Ovary (tissue), 3 donors: Measurements from ENCODE around the gene CELF2.

Source experiments
- CTCF ChIP-seq, 3 donors: fragments of 450-650 bp in 2 of 3; fragments of 200-600 bp in 1 of 3; IDR thresholded peaks; one replicate each; pipeline versions ENCODE4 v1.5.1 to v1.8.0; 2016 to 2022; ENCODE audit warnings: antibody characterized with exemption in 3 of 3, mild to moderate bottlenecking in 1 of 3
- POLR2A ChIP-seq: fragments of 450-650 bp; IDR thresholded peaks from one replicate; pipeline ENCODE4 v1.6.1; 2017; ENCODE audit warnings: antibody characterized with exemption, mild to moderate bottlenecking, moderate library complexity
- donor health status: DM: no; HTN: no; CAD: no.

DNA sequence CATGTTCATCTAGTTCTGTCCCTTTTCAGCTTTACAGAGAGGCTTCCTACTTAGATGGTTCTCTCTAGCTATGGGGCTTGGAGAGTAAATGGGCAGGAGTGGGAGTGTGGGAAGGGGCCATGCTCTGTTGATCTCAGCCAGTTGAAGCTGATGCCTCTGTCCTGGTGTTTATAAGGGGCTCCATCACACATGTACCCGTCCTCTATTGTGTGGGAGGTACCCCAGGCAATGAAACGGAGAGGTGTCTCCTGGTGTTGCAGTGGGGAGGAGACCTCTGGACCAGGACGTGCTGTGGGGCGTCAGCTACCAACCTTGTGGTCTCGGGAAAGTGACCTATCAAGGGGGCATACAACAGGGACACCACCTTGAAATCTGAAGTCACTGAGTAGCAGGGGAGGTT, 173.5 kb downstream of the CELF2 start:
- no peak for TF ChIP-seq CTCF (IDR thresholded peaks at IDR 0.05)
- TF ChIP-seq POLR2A, result no peak
